ENCODE measurements around the gene TADA3.

Gene TADA3

GRCh38 chr3:9818666-9819335 lies 26.5 kb upstream of the TADA3 start:
- Histone ChIP-seq H3K4me2 (ENCODE audit: low read length) (no peak overlapping the region), H3K36me3 (ENCODE audit: control insufficient read depth, insufficient read depth, low read length) (no peaks in the 10 kb centered on the region), H2AFZ (no peak overlapping the region), H3K27ac (no peak overlapping the region), H3K27me3 (ENCODE audit: control insufficient read depth, insufficient read depth, low read length) (no peaks in the 10 kb centered on the region), H3K9me3 (ENCODE audit: control insufficient read depth, low read length) (no peaks in the 10 kb centered on the region), H3K4me1 (no peaks in the 10 kb centered on the region), H3K9ac (no peak overlapping the region), H3K4me3 (ENCODE audit: low read depth, low read length) (no peak overlapping the region), H3K79me2 (no peaks in the 10 kb centered on the region)
- no peak for TF ChIP-seq CTCF (IDR thresholded peaks at IDR 0.05)

GRCh38 chr3:9817436-9817835 lies 25.2 kb upstream of the TADA3 start:
- H3K9me3 ChIP-seq (ENCODE audit: control insufficient read depth, low read length): no peaks in the 10 kb centered on the region
- no peak overlapping the region for H3K4me2 ChIP-seq (ENCODE audit: low read length)
- H3K27ac ChIP-seq: no peak overlapping the region
- H3K9ac ChIP-seq: no peak overlapping the region
- H2AFZ ChIP-seq: no peak overlapping the region
- no peak overlapping the region for H3K4me3 ChIP-seq (ENCODE audit: low read depth, low read length)
- no peaks in the 10 kb centered on the region for H3K79me2 ChIP-seq
- H3K27me3 ChIP-seq (ENCODE audit: control insufficient read depth, insufficient read depth, low read length): no peaks in the 10 kb centered on the region
- no peak for TF ChIP-seq CTCF (IDR thresholded peaks at IDR 0.05)
- H3K4me1 ChIP-seq: no peaks in the 10 kb centered on the region
- H3K36me3 ChIP-seq (ENCODE audit: control insufficient read depth, insufficient read depth, low read length): no peaks in the 10 kb centered on the region

GRCh38 chr3:9815986-9816385 lies 23.7 kb upstream of the TADA3 start:
- Histone ChIP-seq H3K9ac (no peak overlapping the region), H3K27ac (no peak overlapping the region), H2AFZ (no peak overlapping the region), H3K4me3 (ENCODE audit: low read depth, low read length) (no peak overlapping the region), H3K9me3 (ENCODE audit: control insufficient read depth, low read length) (no peaks in the 10 kb centered on the region), H3K36me3 (ENCODE audit: control insufficient read depth, insufficient read depth, low read length) (no peaks in the 10 kb centered on the region), H3K79me2 (no peaks in the 10 kb centered on the region), H3K27me3 (ENCODE audit: control insufficient read depth, insufficient read depth, low read length) (no peaks in the 10 kb centered on the region), H3K4me2 (ENCODE audit: low read length) (no peak overlapping the region), H3K4me1 (no peaks in the 10 kb centered on the region)
- TF ChIP-seq CTCF (IDR thresholded peaks at IDR 0.05): no peak

- Histone ChIP-seq H3K9ac (no peak overlapping the region), H3K27me3 (ENCODE audit: control insufficient read depth, insufficient read depth, low read length) (no peaks in the 10 kb centered on the region), H3K4me1 (peaks cover 6% of the 10 kb centered on the region), H3K79me2 (no peaks in the 10 kb centered on the region), H3K4me2 (ENCODE audit: low read length) (no peak overlapping the region), H3K9me3 (ENCODE audit: control insufficient read depth, low read length) (no peaks in the 10 kb centered on the region), H2AFZ (no peak overlapping the region), H3K36me3 (ENCODE audit: control insufficient read depth, insufficient read depth, low read length) (no peaks in the 10 kb centered on the region), H3K27ac (no peak overlapping the region), H3K4me3 (ENCODE audit: low read depth, low read length) (no peak overlapping the region)
- TF ChIP-seq CTCF (IDR thresholded peaks at IDR 0.05): no peak
Measured at GRCh38 chr3:9812870-9813483, 20.7 kb upstream of the TADA3 start.

- H3K9me3 ChIP-seq (ENCODE audit: control insufficient read depth, low read length): no peaks in the 10 kb centered on the region
- no peak overlapping the region for H3K9ac ChIP-seq
- peak overlapping the region; percentile 79 for H2AFZ ChIP-seq
- peaks cover 6% of the 10 kb centered on the region for H3K4me1 ChIP-seq
- H3K4me2 ChIP-seq (ENCODE audit: low read length): peak overlapping the region; percentile 95
- H3K27me3 ChIP-seq (ENCODE audit: control insufficient read depth, insufficient read depth, low read length): no peaks in the 10 kb centered on the region
- no peaks in the 10 kb centered on the region for H3K36me3 ChIP-seq (ENCODE audit: control insufficient read depth, insufficient read depth, low read length)
- no peaks in the 10 kb centered on the region for H3K79me2 ChIP-seq
- TF ChIP-seq CTCF (IDR thresholded peaks at IDR 0.05): no peak
- H3K27ac ChIP-seq: no peak overlapping the region
- peak overlapping the region; percentile 82 for H3K4me3 ChIP-seq (ENCODE audit: low read depth, low read length)
Measured at GRCh38 chr3:9810846-9811245, 18.6 kb upstream of the TADA3 start.

Data from parathyroid adenoma (tissue), 2 donors.